Cerebellar cortex (tissue), 1 donor: ENCODE data around the gene TBRG4.

Experiments used
- DNase-seq: peaks from one replicate; pipeline ENCODE4 v3.0.0-alpha.2; 2015; ENCODE audit warnings: low spot score

The TBRG4 gene

GRCh38 chr7:45074528-45075354 is 36.8 kb downstream of the TBRG4 start:
- DNase-seq = no peak

- DNase-seq = no peak
Measured at GRCh38 chr7:45073786-45074527, 37.5 kb downstream of the TBRG4 start.

DNA sequence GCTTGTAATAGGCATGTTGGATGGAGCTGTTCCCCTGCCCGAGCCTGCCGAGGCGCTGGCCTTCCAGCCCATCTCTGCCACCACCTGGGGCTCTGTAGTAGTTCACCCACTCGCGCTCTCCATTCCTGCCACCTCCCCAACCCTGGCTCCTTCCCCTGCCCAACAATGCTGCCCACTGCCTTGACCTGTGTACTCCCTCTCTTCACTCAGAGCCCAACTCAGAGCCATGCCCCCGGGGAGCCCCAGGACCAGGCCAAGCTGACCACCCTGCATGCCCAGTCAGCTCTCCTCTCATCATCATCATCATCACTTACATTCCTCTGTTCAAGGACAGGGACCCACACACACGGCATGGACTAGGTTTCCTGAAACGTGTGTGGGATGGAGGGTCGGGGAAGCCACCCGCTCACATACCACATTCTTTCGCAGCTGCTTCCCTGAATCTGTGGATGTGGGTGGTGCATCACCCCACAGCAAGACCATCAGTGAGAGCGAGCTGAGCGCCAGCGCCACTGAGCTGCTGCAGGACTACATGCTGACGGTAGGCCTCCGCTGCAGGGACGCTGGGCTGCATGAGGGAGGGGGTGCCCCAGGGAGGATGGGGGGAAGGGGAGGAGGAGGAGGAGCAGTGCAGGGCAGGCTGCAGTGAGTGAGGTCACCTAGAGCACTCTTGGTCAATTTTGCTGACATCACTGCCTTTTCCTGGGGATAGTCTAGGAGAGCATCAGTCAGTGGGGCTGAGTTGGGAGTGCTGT is 38.3 kb downstream of the TBRG4 start:
- DNase-seq = no peak

DNA sequence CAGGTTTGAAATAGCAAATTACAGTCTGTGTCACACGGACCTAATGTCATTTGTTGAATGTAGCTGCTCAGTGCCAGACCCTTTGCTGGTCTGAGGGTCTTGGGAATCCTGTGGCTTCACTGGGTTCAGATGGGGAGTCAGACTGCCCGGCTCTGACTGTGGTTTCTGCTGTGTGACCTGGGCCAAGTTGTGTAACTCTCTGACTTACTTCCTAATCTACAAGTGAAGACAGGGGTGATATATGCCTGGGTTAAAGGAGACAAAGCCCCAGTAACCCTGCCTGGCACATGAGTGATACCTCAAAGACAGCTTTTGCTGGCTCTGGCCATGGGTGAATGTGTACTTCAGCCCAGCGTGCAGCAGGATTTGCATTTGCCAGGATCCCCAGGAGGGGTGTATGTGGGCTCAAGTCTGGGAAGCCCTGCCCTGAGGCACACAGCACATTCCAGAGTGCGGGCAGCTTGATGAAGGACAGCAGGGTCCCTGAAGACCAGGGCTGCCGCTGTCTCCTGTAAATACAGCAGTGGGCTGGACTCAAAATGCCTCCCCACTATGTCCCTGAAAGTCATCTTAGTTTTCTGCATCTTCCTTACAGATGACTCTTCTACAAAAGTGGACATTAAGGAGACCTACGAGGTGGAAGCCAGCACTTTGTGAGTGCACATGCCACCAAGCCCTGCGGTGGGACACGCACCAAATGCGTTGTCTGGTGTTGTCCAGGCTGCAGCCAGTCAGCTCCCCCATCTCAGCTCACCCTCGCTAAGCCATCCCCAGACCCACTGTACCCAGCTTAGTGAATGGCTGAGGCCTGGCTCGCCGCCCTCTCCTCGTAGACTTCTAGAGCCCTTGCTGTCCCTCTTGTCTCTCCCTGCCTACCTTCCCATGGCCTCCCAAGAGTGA is 39.1 kb downstream of the TBRG4 start:
- DNase-seq = no peak

DNA sequence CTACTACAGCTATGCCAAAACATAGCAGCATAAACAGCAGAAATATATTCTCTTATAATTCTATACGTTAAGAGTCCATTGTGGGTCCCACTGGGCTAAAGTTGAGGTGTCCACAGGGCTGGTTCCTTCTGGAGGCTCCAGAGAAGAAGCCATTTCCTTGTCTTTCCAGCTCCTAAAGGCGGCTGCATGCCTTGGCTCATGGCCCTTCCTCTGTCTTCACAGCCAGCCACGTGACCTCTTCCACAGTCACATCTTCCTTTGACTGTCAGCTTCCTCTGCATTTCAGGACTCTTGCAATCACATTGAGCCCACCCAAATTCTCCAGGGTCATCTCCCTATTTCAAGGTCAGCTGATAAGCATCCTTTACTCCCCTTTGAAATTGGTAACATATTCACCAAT is 40.0 kb downstream of the TBRG4 start:
- no peak for DNase-seq

DNA sequence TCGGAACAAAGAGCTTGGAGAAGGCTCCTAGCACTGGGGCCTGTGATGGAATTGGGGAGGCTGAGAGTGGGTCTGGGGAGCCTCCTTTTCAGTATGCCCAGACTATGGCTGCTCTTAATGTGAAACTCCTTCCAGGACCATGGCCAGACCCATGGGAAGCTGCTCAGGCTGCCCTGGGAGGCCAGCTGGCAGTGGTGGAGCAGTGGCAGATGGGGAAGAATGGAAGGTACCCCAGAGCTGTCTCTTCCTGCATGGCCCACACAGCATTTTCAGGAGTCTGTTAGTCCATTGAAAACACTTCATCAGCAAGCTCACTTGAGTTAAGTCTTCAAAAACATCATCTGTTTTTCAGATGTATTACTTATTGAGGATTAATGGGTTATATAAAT is 41.2 kb downstream of the TBRG4 start:
- DNase-seq = peak; percentile 70

DNA sequence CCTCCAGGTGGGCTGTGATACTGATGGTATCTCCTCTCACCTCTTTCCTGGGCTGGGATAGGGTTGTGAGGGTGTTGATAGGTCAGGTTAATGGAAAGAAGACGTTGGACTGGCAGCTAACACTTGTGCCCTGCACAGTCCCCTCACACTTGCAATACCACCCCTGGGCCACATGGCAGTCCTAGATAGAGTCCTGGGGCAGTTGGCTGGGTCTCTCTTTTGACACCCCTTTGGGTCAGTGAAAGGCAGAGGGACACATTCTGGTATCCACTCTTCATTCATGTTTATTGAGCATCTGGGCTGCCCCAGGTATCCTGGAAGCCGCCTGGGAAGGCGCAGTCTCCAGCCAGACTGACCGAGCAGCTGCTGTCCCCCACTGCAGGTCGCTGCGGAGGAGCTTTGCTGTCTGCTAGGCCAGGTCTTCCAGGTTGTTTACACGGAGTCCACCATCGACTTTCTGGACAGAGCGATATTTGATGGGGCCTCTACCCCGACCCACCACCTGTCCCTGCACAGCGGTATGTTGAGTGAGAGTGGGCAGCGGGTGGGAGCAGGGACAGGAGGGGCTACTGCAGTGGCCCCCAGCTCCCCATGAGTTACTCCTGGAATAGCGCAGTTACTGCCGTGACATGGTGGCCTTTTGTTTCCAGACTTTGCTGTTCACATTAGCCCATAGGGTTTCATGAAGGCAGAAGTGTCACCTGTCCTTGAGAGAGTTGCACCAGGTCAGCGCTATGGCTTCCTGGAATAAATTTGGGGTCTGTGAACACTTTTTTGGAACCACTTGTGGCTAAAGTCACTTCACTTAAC is 41.8 kb downstream of the TBRG4 start:
- no peak for DNase-seq

DNA sequence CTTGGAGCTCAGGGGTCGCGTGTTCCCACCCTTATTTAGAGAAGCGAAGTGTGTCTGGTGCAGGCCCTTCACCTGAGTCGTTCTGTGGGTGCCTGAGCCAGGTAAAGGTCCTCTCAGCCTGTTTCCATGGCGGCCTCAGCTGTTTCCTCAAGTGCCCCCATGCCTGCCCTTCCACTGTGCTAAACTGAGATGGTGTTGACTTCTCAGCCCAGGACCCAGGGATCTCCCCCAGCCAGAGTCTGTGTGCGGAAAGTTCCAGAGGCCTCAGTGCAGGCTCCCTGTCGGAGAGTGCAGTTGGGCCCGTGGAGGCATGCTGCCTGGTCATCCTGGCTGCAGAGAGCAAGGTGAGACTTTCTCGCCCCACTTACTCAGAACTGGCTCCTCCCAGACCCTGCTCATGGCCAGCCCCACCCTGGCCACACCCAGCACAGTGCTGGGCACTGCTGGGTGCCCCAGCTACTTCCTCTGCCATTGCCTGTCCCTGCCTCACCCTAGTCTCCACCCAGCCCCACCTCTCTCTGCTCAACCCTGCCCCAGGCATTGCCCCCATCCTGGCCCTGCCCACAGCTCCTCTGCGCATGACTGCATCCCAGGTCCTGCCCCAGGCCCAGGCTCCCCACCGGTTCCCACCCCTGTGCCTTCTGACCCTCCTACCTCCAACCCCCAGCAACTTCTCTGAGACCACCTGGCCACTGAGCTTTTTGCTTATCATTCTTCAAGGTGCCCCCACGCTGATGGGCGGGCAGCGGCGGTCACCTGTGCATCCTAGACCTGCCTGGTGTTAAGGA is 43.1 kb downstream of the TBRG4 start:
- DNase-seq = no peak

DNA sequence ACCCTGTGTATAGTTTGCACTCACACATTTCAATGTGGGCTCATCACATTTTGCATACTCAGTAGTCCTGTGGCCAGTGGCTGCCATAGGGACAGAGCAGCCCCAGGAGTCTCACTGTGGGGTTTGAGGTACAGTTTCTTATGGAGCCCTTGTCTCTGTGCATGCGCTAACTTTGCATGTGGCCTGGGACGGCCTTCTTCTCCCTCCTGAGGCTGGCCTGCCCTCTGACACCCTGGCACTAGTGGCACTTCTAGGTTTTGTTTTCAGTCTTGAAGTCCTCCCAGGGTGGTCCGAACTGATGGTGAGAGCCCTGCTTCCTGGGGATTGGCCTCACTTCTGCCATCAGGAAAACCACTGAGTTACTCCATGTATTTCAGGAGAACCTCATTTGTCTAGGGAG is 43.9 kb downstream of the TBRG4 start:
- DNase-seq = no peak

- no peak for DNase-seq
Measured at GRCh38 chr7:45066409-45066808, 45.1 kb downstream of the TBRG4 start.

DNA sequence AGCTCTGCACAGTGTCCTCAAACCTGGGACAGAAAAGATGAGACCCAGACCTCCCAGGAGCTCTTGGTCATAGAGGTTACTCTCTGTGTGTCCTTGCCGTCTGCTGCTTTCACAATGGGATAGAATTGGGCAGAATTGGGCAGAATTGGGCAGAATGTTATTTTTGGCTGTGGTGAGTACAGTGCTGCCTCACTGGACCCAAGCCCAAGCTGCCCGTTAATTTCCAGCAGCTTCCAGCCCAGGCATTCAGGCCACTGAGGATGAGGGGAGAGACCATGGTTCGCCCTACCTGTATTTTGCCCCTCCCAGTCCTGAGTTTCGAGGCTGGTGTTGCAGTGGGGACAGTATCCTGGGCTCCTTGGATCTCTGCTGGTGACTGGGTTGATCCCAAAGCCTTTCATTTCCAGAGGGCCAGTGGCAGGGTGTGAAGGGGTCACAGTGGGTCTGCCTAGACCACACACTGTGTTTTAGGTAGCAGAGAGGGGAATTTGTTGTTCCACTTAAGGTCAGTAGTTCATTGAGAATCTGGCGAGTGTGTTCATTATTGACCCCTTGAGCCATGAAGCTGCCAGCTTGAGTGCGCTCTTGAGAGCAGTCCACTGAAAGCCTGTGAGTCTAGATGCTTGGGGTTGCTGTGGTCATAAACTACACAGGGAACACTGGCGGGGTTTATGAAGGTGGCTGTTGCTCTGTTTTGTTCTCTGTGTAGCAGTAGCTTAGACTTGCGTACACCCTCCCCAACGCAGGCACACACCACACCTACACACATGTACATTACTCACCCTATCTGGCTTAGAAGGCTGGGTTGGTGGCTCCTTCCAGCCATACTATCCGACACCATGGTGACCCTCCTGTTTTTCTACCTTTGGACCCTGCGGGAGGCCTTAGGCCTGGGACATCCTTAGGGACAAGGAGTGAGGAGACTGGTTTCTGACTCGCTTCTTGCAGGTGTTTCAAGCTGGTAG is 46.2 kb downstream of the TBRG4 start:
- DNase-seq = no peak

GRCh38 chr7:45064047-45064725 is 47.3 kb downstream of the TBRG4 start:
- DNase-seq = no peak

DNA sequence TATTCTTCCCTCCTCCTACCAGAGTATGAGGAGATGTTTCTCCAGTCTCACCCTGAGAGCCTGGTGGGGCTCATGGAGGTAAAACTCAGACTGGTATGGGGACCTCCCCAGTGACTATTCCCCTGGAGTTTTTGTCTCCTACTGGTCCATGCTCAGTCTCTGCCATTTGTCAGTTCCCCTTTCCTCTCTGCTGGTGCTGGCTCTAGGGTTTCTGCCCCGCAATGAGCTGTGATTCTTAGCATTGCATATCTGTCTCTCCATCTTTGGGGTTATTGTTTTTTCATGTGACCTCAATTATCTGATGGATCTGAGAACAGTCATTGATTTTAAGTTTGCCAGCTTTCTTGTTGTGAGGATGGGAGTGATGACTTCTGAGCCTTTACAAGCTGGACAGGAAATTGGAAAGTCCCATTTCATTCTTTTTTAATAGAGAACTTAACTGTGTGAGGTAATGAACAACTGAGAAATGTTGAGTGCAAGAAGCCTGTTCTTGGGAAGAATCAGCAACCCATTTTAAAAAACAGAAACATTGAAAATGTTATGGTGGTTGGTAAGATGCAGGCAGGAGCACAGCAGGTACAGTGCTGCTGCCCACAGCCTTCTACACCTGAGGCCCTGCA is 49.6 kb downstream of the TBRG4 start:
- no peak for DNase-seq

DNA sequence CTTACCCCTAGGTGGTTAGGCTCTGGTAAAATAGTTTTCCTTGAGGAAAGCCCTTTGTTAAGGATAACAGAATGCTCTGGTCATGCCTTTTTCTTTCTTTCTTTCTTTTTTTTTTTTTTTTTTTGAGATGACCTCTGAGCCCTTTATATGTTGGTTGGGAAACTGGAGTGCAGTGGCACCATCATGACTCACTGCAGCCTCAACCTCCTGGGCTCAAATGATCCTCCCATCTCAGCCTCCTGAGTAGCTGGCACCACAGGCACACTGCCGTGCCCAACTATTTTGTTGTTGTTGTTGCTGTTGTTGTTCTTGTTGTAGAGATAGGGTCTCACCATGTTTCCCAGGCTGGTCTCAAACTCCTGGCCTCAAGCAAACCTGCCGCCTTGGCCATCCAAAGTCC is 50.1 kb downstream of the TBRG4 start:
- no peak for DNase-seq

DNA sequence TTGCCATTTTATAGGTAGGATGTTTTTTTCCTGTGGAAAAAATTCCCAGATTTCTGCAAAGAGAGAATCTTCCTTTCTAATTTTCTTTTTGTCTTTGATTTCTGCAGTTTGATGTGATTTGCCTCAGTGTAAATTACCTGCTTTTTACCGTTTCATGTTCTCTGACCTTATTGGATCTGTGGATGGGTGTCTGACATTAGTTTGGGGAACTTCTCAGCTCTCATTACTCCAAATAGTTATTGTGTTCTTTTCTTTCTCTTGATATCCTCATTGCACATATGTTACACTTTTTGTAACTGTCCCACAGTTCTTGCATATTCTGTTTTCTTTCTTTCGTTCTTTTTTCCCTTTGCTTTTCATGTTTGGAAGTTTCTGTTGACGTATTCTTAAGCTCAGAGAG is 51.2 kb downstream of the TBRG4 start:
- no peak for DNase-seq

GRCh38 chr7:45057878-45058277 is 53.6 kb downstream of the TBRG4 start:
- no peak for DNase-seq

- DNase-seq = no peak
Measured at GRCh38 chr7:45055594-45056219, 55.8 kb downstream of the TBRG4 start.
